ENCODE measurements around the gene TMEM269. TPM values are rescaled to one million over a fixed set of nuclear protein-coding genes. Genes with fewer than 3 reads are reported as not detected.
"Not testable (repeated sequence)": the region's sequence is repeated elsewhere in the genome, so short reads cannot be mapped to it uniquely, and the experiment has no call there.

The TMEM269 gene
- total and polyA plus RNA-seq, 12 donors, result 0.03 to 1.1 (median 0.08) TPM; not detected in 8

DNA sequence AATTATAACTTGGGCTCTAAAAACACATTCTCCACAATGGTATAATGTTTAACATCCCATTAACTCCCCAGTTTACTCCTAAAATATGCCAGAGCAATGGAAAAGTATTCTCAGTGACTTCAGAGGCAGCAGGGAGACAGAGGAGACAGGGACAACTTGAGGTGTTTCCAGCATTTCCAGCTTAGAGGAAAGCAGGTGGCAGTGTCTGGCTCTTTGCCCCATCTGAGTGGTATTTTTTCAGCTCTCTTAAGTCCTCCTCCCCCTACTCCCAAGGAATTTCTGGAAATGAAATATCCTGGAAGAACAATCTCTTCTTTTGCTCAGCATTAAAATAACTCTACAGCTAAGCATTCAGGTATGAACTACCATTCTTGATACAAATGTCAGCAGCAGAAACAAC is 21.4 kb downstream of the TMEM269 start:
- intact Hi-C loops (cut with DNase I), result no loop called here
- Histone ChIP-seq H3K36me3 (replicated peaks in 1 of 2) (no peaks in the 10 kb centered on the region), H3K4me3 (no peak overlapping the region), H3K9me3 (replicated peaks in 1 of 3) (no peaks in the 10 kb centered on the region), H3K27me3 (no peaks in the 10 kb centered on the region), H3K27ac (no peak overlapping the region), H3K4me1 (replicated peaks in 1 of 2) (no peaks in the 10 kb centered on the region)
- DNase-seq, result no peak
- TF ChIP-seq POLR2A (IDR thresholded peaks at IDR 0.05) (no peak), CTCF (IDR thresholded peaks at IDR 0.05) (no peak)

DNA sequence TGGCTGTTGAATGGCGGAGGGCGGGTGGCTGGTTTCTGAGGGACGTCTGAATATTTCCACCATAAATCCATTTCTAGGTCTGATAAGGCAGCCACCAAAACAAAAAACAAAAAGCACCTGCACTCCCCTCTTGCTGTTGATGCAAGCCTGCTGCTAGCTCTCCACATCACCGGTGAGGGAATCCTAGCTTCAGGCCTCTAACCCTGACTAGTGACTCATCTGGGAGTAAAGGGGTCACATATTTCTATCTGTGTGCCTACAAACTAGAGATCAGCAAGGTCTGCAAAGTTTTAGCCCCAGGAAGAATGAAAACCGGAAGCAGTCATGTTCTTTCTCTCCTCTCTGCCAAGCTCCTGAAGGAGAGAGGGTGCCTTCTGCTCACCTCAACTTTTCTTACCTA is 21.8 kb downstream of the TMEM269 start:
- Histone ChIP-seq H3K9me3 (replicated peaks in 1 of 3) (no peaks in the 10 kb centered on the region), H3K27ac (no peak overlapping the region), H3K27me3 (no peaks in the 10 kb centered on the region), H3K4me3 (no peak overlapping the region), H3K4me1 (replicated peaks in 1 of 2) (no peaks in the 10 kb centered on the region), H3K36me3 (replicated peaks in 1 of 2) (no peaks in the 10 kb centered on the region)
- DNase-seq, result no peak
- TF ChIP-seq POLR2A (IDR thresholded peaks at IDR 0.05), result no peak
- no peak for TF ChIP-seq CTCF (IDR thresholded peaks at IDR 0.05)
- 85 to 88% (median 85%) methylated on average over 5 of the region's 5 CpGs for WGBS, 4 donors
- intact Hi-C loops (cut with DNase I), result no loop called here

DNA sequence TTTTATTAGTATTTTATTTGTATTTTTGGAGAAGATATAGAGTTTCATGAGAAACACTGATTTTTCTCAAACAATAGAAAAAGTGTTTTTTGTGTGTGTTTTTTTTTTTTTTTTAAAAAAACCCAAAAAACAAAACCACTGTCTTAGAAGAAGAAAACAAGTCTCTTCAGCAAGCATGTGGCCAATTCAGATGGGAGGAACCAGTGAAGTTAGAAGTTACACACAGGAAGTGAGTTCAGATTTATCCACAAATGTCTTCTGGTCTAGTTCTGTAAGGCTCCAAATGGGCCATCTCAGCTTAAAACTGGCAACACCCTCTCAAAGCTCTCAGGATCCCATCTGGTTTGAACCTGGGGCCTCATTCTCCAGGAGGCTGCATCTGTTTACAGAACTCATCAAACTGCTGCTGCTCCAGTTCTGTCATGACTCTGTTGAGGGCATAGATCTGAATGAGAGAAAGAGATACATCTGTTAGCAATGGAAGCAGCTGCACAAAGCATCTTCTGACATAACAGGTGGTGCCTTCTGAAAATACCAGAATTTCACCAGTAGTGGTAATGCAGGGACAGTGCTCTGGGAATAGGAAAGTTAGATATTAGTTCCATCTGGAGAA is 22.4 kb downstream of the TMEM269 start:
- H3K9me3 ChIP-seq (replicated peaks in 1 of 3), result no peaks in the 10 kb centered on the region
- H3K4me1 ChIP-seq (replicated peaks in 1 of 2), result no peaks in the 10 kb centered on the region
- TF ChIP-seq POLR2A (IDR thresholded peaks at IDR 0.05) (no peak), CTCF (IDR thresholded peaks at IDR 0.05) (no peak)
- intact Hi-C loops (cut with DNase I), result no loop called here
- DNase-seq, result no peak
- no peak overlapping the region for H3K4me3 ChIP-seq
- H3K27ac ChIP-seq, result no peak overlapping the region
- H3K36me3 ChIP-seq (replicated peaks in 1 of 2), result no peaks in the 10 kb centered on the region
- H3K27me3 ChIP-seq, result no peaks in the 10 kb centered on the region

DNA sequence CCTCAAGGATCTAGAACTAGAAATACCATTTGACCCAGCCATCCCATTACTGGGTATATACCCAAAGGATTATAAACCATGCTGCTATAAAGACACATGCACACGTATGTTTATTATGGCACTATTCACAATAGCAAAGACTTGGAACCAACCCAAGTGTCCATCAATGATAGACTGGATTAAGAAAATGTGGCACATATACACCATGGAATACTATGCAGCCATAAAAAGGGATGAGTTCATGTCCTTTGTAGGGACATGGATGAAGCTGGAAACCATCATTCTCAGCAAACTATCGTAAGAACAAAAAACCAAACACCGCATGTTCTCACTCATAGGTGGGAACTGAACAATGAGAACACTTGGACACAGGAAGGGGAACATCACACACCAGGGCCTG is 30.0 kb downstream of the TMEM269 start:
- 88 to 100% (median 99%) methylated on average over 1 to 3 of the region's 3 CpGs for WGBS, 4 donors
- H3K4me3 ChIP-seq; H3K36me3 ChIP-seq (replicated peaks in 1 of 2); H3K27me3 ChIP-seq; H3K9me3 ChIP-seq (replicated peaks in 1 of 3); H3K27ac ChIP-seq; DNase-seq; intact Hi-C loops (cut with DNase I): not testable (repeated sequence)
- peaks cover 0 to 19% of the 10 kb centered on the region in 2 donors for H3K4me1 ChIP-seq (replicated peaks in 1 of 2)

- Histone ChIP-seq H3K27ac (peak overlapping the region in 4 of 5 donors; percentile 8 to 99 (median 64)), H3K4me3 (peak overlapping the region in 3 of 4 donors; percentile 50 to 95 (median 73)), H3K4me1 (replicated peaks in 1 of 2) (peaks cover 0 to 19% of the 10 kb centered on the region in 2 donors), H3K36me3 (replicated peaks in 1 of 2) (no peaks in the 10 kb centered on the region), H3K27me3 (no peaks in the 10 kb centered on the region), H3K9me3 (replicated peaks in 1 of 3) (no peaks in the 10 kb centered on the region)
- intact Hi-C loops (cut with DNase I), result no loop called here
- TF ChIP-seq CTCF (IDR thresholded peaks at IDR 0.05) (no peak), POLR2A (IDR thresholded peaks at IDR 0.05) (no peak)
- peak in 1 of 7 donors; percentile 6 for DNase-seq
- 37 to 45% (median 41%) methylated on average over 7 of the region's 7 CpGs for WGBS, 4 donors
Measured at GRCh38 chr1:42815941-42816584, 31.3 kb downstream of the TMEM269 start.

Measured in adrenal gland (tissue), 12 donors.